ENCODE data around the gene EYA2.
"Not testable (repeated sequence)": the region's sequence is repeated elsewhere in the genome, so short reads cannot be mapped to it uniquely, and the experiment has no call there.

DNA sequence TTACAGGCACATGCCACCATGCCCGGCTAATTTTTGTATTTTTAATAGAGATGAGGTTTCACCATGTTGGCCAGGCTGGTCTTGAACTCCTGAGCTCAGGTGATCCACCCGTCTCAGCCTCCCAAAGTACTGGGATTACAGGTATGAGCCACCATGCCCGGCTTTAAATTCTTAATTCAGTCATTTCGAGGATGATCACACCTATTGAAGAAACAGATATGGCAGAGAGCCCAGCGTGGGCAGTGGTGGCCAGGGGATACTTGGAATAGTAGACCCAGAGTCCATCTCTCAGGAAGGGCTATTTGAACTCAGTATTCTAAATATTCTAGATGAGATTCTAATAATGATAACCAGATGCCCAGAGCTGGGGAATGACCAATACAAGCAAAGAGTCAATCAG is 281.6 kb downstream of the EYA2 start:
- not testable (repeated sequence) for TF ChIP-seq SUZ12 (IDR thresholded peaks at IDR 0.05; ENCODE audit: extremely low read depth, insufficient read depth, insufficient read length); YY1 (IDR thresholded peaks at IDR 0.05; ENCODE audit: insufficient read depth, insufficient read length); ZNF274 (IDR thresholded peaks at IDR 0.05; ENCODE audit: low read depth, low read length)
